ENCODE measurements around the gene LMBRD1.

GRCh38 chr6:69819138-69819537 lies 22.3 kb upstream of the LMBRD1 start:
- TF ChIP-seq CTCF (IDR thresholded peaks at IDR 0.05) = no peak
- TF ChIP-seq POLR2A (IDR thresholded peaks at IDR 0.05) = no peak
- TF ChIP-seq EP300 (IDR thresholded peaks at IDR 0.05) = no peak

All from tibial nerve (tissue), 4 donors.